K562 (cell line): ENCODE results near the gene AGAP3. TPM values are rescaled to one million over a fixed set of nuclear protein-coding genes. Genes with fewer than 3 reads are reported as not detected.

Experiments
- BCOR ChIP-seq: fragments of 450-650 bp; IDR thresholded peaks from 2 replicates; pipeline ENCODE4 v1.6.1; 2016
- DDX20 ChIP-seq: fragments of 450-650 bp; IDR thresholded peaks from 2 replicates; pipeline ENCODE4 v1.6.1; 2016; ENCODE audit warnings: missing genetic modification characterization, low read depth, mild to moderate bottlenecking, missing compliant biosample characterization, moderate library complexity
- GABPB1 ChIP-seq: sonication (generic); formaldehyde crosslinking; IDR thresholded peaks from 2 replicates; pipeline ENCODE4 v1.8.0; 2022; ENCODE audit warnings: mild to moderate bottlenecking, missing genetic modification reagents
- MAFK ChIP-seq: IDR thresholded peaks from 2 replicates; pipeline ENCODE4 v1.6.1; 2011; ENCODE audit warnings: low read length, improper control_type of control experiment
- RBM22 ChIP-seq: fragments of 200-400 bp; formaldehyde crosslinking; IDR thresholded peaks from 2 replicates; pipeline ENCODE4 v1.6.1; 2018; ENCODE audit warnings: low read length, low read depth; ENCODE audit not compliant: poor library complexity, severe bottlenecking
- polyA plus RNA-seq, 8 experiments: library from polyadenylated mRNA; depleted of rRNA in 4 of 8; stranded (reverse) in 5 of 8; unstranded in 3 of 8; fragments of >200 nt; fragmentation: Nextera tagmentation in 2 of 8; fragmentation: Illumina TruSeq in 1 of 8; extraction: Ambion mirVana in 2 of 8; extraction: Trizol in 1 of 8; gene quantifications; 2 replicates each; pipeline versions ENCODE4 v1.2.1 to v1.2.3, GENCODE V29; 2011 to 2014; ENCODE audit warnings: inconsistent platforms in 1 of 8, missing spikeins in 1 of 8
- total RNA-seq, 7 experiments: library from RNA; depleted of rRNA in 6 of 7; stranded (reverse); fragments of >200 nt in 6 of 7; fragmentation: Illumina TruSeq in 2 of 7; extraction: Trizol in 2 of 7; gene quantifications; 2 replicates each; pipeline versions ENCODE4 v1.2.1 to v1.2.3, GENCODE V29; 2011 to 2021; ENCODE audit warnings: low replicate concordance in 1 of 7
- TF ChIP-seq, protein P1 (sequence below): fragments of 200-600 bp; sonication (generic); IDR thresholded peaks from one replicate; pipeline ENCODE4 v1.6.1; 2012; ENCODE audit warnings: mild to moderate bottlenecking, low read depth, low read length, inconsistent platforms
- TF ChIP-seq, protein P2 (sequence below): sonication (generic); formaldehyde crosslinking; IDR thresholded peaks from 2 replicates; pipeline ENCODE4 v1.8.0; 2022; ENCODE audit warnings: mild to moderate bottlenecking, missing genetic modification reagents
- TF ChIP-seq, protein P3 (sequence below), 2 experiments: fragments of 250-450 bp in 1 of 2; fragments of 450-650 bp in 1 of 2; sonication (Bioruptor Pico) in 1 of 2; IDR thresholded peaks; 2 replicates each; pipeline versions ENCODE4 v1.6.1 to v1.8.0; 2016 to 2021; ENCODE audit warnings: mild to moderate bottlenecking in 2 of 2, moderate library complexity in 2 of 2, missing compliant biosample characterization in 1 of 2, missing genetic modification characterization in 1 of 2
- TF ChIP-seq, protein P4 (sequence below): fragments of 450-650 bp; IDR thresholded peaks from 2 replicates; pipeline ENCODE4 v1.6.1; 2018; ENCODE audit not compliant: partially characterized antibody

AGAP3 gene
- total and polyA plus RNA-seq, 9 of the 15 experiments (the other 6 are each of a cell fraction or from before 2014, with no cell fraction given) = 3.4 to 208 (median 62.2) TPM

DNA sequence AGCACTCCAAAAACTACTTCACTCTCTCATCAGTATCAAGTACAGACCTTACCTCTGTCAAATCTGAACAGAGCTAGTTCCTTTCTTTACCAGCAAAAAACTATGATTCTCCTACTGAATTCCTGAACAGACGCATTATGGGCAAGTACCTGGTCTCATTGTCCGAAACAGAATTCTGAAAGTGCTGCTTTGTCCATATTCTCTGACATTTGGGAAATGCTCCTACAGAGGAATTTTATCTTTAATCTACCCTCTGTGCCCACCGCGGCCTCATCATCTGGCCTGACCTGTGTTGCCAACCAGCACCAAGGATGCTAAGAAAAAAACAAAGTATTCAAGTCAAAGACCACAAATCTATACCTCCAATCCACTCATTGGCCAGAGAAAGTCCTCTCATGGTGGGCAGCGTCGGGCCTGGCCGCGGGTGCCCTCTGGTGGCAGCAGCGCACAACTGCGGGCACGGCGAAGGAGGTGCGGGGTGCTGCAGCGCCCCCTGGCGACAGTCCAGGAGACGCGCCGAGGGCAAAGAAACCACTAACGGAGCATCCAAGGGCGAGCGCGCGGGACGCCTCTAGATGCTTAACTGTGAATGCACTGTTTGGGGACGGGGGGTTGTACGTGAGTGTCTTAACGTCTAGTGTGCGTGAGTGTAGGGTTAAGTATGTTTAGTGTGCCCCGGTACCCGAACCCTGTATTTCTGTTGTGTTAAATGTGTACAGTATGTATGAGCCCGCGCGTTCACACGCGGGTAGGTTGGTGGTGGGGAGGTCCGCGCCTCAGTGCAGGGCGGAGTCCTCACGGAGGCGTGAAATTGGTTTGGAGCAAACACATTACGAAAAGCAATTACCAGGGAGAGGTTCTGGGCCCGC, 86.2 kb downstream of the AGAP3 start (continued):
- TF ChIP-seq, protein P1, sequence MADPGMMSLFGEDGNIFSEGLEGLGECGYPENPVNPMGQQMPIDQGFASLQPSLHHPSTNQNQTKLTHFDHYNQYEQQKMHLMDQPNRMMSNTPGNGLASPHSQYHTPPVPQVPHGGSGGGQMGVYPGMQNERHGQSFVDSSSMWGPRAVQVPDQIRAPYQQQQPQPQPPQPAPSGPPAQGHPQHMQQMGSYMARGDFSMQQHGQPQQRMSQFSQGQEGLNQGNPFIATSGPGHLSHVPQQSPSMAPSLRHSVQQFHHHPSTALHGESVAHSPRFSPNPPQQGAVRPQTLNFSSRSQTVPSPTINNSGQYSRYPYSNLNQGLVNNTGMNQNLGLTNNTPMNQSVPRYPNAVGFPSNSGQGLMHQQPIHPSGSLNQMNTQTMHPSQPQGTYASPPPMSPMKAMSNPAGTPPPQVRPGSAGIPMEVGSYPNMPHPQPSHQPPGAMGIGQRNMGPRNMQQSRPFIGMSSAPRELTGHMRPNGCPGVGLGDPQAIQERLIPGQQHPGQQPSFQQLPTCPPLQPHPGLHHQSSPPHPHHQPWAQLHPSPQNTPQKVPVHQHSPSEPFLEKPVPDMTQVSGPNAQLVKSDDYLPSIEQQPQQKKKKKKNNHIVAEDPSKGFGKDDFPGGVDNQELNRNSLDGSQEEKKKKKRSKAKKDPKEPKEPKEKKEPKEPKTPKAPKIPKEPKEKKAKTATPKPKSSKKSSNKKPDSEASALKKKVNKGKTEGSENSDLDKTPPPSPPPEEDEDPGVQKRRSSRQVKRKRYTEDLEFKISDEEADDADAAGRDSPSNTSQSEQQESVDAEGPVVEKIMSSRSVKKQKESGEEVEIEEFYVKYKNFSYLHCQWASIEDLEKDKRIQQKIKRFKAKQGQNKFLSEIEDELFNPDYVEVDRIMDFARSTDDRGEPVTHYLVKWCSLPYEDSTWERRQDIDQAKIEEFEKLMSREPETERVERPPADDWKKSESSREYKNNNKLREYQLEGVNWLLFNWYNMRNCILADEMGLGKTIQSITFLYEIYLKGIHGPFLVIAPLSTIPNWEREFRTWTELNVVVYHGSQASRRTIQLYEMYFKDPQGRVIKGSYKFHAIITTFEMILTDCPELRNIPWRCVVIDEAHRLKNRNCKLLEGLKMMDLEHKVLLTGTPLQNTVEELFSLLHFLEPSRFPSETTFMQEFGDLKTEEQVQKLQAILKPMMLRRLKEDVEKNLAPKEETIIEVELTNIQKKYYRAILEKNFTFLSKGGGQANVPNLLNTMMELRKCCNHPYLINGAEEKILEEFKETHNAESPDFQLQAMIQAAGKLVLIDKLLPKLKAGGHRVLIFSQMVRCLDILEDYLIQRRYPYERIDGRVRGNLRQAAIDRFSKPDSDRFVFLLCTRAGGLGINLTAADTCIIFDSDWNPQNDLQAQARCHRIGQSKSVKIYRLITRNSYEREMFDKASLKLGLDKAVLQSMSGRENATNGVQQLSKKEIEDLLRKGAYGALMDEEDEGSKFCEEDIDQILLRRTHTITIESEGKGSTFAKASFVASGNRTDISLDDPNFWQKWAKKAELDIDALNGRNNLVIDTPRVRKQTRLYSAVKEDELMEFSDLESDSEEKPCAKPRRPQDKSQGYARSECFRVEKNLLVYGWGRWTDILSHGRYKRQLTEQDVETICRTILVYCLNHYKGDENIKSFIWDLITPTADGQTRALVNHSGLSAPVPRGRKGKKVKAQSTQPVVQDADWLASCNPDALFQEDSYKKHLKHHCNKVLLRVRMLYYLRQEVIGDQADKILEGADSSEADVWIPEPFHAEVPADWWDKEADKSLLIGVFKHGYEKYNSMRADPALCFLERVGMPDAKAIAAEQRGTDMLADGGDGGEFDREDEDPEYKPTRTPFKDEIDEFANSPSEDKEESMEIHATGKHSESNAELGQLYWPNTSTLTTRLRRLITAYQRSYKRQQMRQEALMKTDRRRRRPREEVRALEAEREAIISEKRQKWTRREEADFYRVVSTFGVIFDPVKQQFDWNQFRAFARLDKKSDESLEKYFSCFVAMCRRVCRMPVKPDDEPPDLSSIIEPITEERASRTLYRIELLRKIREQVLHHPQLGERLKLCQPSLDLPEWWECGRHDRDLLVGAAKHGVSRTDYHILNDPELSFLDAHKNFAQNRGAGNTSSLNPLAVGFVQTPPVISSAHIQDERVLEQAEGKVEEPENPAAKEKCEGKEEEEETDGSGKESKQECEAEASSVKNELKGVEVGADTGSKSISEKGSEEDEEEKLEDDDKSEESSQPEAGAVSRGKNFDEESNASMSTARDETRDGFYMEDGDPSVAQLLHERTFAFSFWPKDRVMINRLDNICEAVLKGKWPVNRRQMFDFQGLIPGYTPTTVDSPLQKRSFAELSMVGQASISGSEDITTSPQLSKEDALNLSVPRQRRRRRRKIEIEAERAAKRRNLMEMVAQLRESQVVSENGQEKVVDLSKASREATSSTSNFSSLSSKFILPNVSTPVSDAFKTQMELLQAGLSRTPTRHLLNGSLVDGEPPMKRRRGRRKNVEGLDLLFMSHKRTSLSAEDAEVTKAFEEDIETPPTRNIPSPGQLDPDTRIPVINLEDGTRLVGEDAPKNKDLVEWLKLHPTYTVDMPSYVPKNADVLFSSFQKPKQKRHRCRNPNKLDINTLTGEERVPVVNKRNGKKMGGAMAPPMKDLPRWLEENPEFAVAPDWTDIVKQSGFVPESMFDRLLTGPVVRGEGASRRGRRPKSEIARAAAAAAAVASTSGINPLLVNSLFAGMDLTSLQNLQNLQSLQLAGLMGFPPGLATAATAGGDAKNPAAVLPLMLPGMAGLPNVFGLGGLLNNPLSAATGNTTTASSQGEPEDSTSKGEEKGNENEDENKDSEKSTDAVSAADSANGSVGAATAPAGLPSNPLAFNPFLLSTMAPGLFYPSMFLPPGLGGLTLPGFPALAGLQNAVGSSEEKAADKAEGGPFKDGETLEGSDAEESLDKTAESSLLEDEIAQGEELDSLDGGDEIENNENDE = peak; percentile 70
- TF ChIP-seq, protein P2, sequence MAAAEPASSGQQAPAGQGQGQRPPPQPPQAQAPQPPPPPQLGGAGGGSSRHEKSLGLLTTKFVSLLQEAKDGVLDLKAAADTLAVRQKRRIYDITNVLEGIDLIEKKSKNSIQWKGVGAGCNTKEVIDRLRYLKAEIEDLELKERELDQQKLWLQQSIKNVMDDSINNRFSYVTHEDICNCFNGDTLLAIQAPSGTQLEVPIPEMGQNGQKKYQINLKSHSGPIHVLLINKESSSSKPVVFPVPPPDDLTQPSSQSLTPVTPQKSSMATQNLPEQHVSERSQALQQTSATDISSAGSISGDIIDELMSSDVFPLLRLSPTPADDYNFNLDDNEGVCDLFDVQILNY = peak; percentile 67; the same call in 1 of the 2 replicates
- TF ChIP-seq, protein P3, sequence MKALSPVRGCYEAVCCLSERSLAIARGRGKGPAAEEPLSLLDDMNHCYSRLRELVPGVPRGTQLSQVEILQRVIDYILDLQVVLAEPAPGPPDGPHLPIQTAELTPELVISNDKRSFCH (CRISPR knock-in tag; IDR thresholded peaks at IDR 0.05) = no peak
- TF ChIP-seq, protein P3 (tag; IDR thresholded peaks at IDR 0.05) = peak; percentile 68
- TF ChIP-seq DDX20 (tag) = no peak
- TF ChIP-seq MAFK = peak; percentile 37
- TF ChIP-seq, protein P4, sequence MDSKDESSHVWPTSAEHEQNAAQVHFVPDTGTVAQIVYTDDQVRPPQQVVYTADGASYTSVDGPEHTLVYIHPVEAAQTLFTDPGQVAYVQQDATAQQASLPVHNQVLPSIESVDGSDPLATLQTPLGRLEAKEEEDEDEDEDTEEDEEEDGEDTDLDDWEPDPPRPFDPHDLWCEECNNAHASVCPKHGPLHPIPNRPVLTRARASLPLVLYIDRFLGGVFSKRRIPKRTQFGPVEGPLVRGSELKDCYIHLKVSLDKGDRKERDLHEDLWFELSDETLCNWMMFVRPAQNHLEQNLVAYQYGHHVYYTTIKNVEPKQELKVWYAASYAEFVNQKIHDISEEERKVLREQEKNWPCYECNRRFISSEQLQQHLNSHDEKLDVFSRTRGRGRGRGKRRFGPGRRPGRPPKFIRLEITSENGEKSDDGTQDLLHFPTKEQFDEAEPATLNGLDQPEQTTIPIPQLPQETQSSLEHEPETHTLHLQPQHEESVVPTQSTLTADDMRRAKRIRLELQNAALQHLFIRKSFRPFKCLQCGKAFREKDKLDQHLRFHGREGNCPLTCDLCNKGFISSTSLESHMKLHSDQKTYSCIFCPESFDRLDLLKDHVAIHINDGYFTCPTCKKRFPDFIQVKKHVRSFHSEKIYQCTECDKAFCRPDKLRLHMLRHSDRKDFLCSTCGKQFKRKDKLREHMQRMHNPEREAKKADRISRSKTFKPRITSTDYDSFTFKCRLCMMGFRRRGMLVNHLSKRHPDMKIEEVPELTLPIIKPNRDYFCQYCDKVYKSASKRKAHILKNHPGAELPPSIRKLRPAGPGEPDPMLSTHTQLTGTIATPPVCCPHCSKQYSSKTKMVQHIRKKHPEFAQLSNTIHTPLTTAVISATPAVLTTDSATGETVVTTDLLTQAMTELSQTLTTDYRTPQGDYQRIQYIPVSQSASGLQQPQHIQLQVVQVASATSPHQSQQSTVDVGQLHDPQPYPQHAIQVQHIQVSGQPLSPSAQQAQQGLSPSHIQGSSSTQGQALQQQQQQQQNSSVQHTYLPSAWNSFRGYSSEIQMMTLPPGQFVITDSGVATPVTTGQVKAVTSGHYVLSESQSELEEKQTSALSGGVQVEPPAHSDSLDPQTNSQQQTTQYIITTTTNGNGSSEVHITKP = peak; percentile 43
- TF ChIP-seq GABPB1 (CRISPR knock-in tag) = peak; percentile 70
- peak; percentile 58; the same call in 1 of the 2 replicates for TF ChIP-seq BCOR
- TF ChIP-seq RBM22 = peak; percentile 71
